Nucleus accumbens (tissue), 56 donors: ENCODE measurements around the gene ZNF334.

Experiments
- DNase-seq, 56 donors: peaks; one replicate each; lab custom pipeline; 2025; lab: John Stamatoyannopoulos, UW

The ZNF334 gene

GRCh38 chr20:46491354-46491753 lies 22.0 kb downstream of the ZNF334 start:
- no peak for DNase-seq

DNA sequence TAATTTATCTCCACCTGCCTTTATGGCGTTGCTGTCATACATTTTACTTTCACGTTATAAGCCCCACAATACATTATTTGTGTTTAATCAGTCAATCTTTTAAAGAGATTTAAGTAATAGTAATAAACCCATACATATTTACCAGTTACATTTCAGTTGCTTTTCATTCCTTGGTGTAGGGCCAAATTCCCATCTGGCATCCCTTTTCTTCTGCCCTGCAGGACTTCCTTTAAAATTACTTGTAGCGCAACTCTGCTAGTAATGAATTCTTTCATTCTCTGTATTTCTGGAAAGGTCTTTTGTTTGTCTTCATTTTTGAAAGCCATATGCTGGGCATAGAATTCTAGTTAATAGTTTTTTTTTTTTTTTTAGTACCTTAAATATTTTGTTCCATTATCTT lies 24.9 kb downstream of the ZNF334 start:
- no peak for DNase-seq

DNA sequence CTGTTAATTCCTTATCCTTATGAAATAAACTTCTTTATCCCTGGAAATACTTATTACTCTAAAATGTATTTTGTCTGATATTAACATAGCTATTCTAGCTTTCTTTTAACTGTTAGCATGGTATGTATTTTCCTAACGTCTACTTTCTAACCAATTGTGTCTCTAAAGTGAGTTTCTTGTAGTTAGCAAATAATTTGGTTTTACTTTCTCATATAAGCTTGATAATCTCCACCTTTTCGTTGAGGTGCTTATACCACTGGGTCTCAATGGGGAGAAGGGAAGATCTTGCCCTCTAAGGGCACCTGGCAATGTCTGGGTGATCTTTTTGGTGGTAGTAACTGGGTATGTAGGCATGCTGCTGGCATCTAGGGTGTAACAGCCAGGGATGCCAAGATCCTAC lies 25.7 kb downstream of the ZNF334 start:
- no peak for DNase-seq

- no peak for DNase-seq
Measured at GRCh38 chr20:46485431-46485830, 27.9 kb downstream of the ZNF334 start.

GRCh38 chr20:46484954-46485353 lies 28.4 kb downstream of the ZNF334 start:
- DNase-seq: no peak

DNA sequence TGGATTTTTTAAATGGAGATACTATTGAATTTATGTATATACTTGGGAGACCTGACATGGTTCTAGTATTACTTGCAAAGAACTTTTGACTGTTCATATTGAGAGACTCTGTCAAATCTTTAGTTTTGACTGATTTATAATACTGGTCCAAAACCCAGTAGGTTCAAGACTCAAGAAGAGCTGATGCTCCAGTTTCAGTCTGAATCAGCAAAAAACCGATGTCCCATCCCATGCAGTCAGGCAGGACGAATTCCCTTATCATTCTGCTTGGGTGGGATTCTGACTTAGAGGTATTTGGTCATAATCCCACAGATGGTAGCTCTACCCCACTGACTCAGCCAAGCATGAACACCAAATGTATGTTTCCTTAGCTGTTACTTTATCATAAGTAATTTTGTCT lies 29.5 kb downstream of the ZNF334 start:
- DNase-seq: no peak

GRCh38 chr20:46482864-46483263 lies 30.5 kb downstream of the ZNF334 start:
- DNase-seq: no peak

DNA sequence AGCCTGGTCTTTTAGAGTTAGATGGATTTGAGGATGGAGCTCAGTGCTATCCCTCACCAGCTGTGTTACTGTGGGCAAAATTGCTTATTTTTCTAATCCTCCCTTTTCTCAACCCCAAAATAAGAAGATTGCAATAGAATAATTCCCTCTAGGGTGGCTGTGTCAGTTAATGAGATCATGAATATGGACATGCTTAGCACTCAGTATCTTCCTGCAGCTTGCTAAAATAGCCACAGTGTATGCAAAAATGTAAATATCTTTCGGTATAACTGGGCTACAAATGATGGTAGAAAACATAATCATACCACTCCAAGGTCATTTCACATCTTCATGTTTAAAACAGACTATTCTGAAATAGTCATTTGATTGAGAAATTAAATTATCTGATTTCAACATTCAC lies 35.7 kb downstream of the ZNF334 start:
- no peak for DNase-seq

DNA sequence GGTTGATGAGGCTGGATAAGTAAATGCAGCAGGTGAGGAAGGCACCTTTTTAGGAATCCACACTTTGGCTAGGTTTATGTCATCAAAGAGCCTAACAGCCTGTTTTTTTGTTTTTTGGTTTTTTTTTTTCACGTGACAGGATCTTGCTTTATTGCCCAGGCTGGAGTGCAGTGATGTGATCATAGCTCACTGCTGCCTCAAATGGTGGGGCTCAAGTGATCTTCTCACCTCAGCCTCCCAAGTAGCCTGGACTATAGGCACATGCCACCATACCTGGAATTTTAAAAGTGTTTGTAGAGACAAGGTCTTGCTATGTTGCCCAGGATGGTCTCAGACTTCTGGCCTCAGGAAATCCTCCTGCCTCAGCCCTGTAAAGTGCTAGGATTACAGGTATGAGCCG lies 36.1 kb downstream of the ZNF334 start:
- no peak for DNase-seq

DNA sequence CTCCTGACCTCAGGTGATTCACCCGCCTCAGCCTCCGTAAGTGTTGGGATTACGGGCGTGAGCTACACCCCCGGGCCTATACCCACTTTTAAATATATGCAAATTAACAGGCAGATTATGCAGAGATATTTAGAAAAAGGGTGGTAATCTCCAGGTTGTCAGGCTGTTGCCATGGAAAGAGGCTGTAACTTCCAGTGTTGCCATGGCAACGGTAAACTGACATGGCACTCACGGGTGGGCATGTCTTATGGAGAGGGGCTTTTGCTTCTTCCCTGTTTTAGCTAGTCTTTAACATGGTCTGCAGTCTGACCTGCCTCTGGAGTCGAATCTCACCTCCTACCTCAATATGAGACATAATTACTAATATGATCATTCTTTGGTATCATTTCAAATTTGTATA lies 44.9 kb downstream of the ZNF334 start:
- DNase-seq: peak in 1 of 56 donors; percentile 6

DNA sequence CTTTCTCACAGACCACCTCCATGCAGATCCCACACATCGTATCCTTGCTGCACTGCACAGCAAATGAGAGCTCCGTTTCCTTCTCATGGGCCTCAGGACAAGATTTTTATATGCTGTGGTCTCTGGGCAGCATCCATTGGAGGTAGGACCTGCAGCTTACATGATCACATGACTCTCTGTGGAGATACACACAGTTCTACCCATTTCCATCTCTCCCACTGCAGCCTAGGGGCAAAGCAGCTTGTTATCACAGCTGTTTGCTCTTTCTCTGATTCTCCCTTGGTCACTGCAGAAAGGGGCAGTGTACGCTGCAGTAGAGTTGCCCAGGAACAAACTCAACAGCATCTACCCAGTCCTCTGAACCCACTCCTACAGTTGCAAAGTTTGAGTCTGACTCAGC lies 48.9 kb downstream of the ZNF334 start:
- no peak for DNase-seq

GRCh38 chr20:46463852-46464251 lies 49.5 kb downstream of the ZNF334 start:
- no peak for DNase-seq

- no peak for DNase-seq
Measured at GRCh38 chr20:46461808-46462207, 51.6 kb downstream of the ZNF334 start.

DNA sequence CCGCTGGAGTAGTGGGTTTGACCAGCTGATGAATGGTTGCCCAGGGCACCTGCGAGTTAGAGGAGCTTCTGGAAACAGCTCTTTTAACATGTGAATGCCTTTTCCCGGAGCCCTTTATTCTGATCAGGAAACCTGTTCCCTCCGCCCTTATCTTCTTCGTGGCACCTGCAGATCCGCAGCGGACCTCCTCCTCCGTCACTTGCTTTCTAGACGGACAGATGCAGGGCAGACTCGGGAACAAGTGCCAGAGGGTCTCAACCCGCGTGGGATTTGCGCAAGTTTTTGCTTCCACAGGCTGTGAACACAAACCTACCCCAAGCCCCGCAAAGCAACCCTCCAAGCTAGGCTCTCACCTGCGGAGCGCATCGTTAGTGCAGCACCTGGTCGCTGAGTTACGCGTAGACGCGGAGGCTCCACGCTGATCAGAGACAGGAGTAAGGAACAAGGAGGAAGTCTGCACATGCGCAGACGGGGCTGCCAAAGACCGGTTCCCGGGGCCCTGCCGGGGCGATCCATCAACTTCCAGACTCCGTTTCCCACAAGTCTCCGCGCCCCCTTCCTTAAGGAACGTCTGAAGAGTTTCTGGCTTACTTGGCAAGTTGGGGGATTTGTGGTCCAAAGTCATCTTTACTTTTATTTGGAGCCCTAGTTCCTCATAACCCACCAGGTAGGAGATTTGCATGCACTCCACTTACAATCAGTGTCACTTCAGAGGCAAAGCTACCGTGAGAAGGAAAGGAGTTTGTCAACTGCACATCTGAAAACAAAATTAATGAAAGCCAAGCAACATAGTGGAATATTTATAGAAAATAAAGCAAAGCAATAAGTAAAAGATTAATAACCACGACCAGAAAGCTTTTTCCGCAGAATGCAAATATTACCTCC lies 54.3 kb downstream of the ZNF334 start:
- peak in 49 of 56 donors; percentile 2 to 86 (median 38) for DNase-seq

DNA sequence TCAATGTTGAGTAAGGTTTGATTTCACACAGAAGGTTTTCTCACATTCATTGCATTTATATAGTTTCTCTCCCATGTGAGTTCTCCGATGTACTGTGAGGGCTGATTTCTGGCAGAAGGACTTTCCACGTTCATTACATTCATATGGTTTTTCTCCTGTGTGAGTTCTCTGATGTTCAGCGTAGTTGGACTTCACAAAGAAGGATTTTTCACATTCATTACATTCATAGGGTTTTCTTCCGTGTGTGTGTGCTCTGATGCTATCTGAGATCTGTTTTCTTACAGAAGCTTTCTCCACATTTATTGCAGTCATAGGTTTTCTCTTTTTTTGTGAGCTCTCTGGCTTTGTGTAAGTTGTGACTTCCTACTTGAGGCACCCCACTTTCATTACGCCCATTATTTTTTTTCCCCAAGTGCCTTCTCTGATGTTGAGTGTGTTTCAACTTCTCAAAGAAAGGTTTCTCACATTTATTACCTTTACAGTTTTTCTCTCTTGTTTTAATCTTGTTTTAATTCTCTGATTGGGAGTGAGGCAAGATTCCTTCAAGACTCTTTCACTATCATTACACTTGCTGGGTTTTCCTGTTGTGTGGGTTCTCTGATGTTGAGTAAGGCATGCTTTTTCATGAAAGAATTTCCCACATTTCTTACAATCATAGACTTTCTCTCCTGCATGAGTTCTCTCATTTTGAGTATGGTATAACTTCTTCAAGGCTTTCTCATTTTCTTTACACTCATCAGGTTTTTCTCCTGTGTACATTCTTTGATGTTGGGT lies 56.9 kb downstream of the ZNF334 start:
- DNase-seq: no peak

DNA sequence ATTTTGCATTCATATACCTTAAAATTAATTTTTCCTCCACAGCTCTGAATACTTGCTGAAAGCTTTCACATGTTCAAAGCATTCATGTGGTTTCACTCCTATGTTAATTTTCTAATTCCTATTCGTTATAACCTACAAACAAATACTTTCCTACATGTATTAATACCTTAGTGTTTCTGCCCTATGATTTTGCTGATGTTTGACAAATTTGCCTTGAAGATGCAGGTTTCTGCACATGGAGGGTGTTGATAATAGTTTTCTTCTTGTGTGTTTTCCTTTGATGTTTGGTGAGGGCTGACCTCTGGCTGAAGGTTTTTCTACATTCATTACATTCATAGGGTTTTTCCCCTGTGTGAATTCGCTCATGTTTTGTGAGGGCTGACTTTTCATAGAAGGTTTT lies 57.6 kb downstream of the ZNF334 start:
- no peak for DNase-seq
